Measurements from ENCODE around the gene NT5C. TPM values are rescaled to one million over a fixed set of nuclear protein-coding genes. Genes with fewer than 3 reads are reported as not detected.

NT5C gene
- total RNA-seq, 3 donors from 2014 or later: 79.6 to 106 (median 91.4) TPM

GRCh38 chr17:75109407-75110233 is 21.9 kb downstream of the NT5C start, which contains the start of gene ARMC7:
Gene ARMC7, plus strand, starts transcription at chr17:75109969. Its CDS starts 320 bp downstream, at chr17:75110289.
- Histone ChIP-seq H3K27me3 (no peaks in the 10 kb centered on the region), H3K36me3 (no peaks in the 10 kb centered on the region), H3K4me1 (no peaks in the 10 kb centered on the region), H3K27ac (peak within 1 kb of the TSS; percentile 48 to 54), H3K9me3 (no peaks in the 10 kb centered on the region), H3K4me3 (peak within 1 kb of the TSS; percentile 69 to 88 (median 82))
- TF ChIP-seq POLR2A (IDR thresholded peaks at IDR 0.05): peak; percentile 60
- peak; percentile 10 to 41 (median 16) for TF ChIP-seq POLR2AphosphoS5 (IDR thresholded peaks at IDR 0.05)
- no peak for TF ChIP-seq CTCF (IDR thresholded peaks at IDR 0.05)
- peak; percentile 81 to 88 for DNase-seq (ENCODE audit: low spot score in 2 of 2)
- intact Hi-C loops (cut with DNase I; ENCODE audit: low total_unique reads): loop anchor here (10.0 kb wide), 1 partner anchor 85 kb away; no protein-coding TSS in a partner anchor

GRCh38 chr17:75109046-75109406 is 22.5 kb downstream of the NT5C start:
- intact Hi-C loops (cut with DNase I; ENCODE audit: low total_unique reads): no loop called here
- H3K4me1 ChIP-seq: no peaks in the 10 kb centered on the region
- no peak for TF ChIP-seq POLR2A (IDR thresholded peaks at IDR 0.05)
- TF ChIP-seq POLR2AphosphoS5 (IDR thresholded peaks at IDR 0.05): no peak
- no peak for TF ChIP-seq CTCF (IDR thresholded peaks at IDR 0.05)
- no peaks in the 10 kb centered on the region for H3K27me3 ChIP-seq
- no peaks in the 10 kb centered on the region for H3K36me3 ChIP-seq
- DNase-seq (ENCODE audit: low spot score in 2 of 2): no peak
- H3K4me3 ChIP-seq: peak overlapping the region; percentile 69 to 88 (median 82)
- no peaks in the 10 kb centered on the region for H3K9me3 ChIP-seq
- no peak overlapping the region for H3K27ac ChIP-seq

GRCh38 chr17:75108193-75108592 is 23.3 kb downstream of the NT5C start:
- Histone ChIP-seq H3K27ac (no peak overlapping the region), H3K4me1 (no peaks in the 10 kb centered on the region), H3K36me3 (no peaks in the 10 kb centered on the region), H3K9me3 (no peaks in the 10 kb centered on the region), H3K27me3 (no peaks in the 10 kb centered on the region), H3K4me3 (no peak overlapping the region)
- no peak for DNase-seq (ENCODE audit: low spot score in 2 of 2)
- TF ChIP-seq POLR2AphosphoS5 (IDR thresholded peaks at IDR 0.05) (no peak), POLR2A (IDR thresholded peaks at IDR 0.05) (no peak), CTCF (IDR thresholded peaks at IDR 0.05) (no peak)
- intact Hi-C loops (cut with DNase I; ENCODE audit: low total_unique reads): no loop called here

- Histone ChIP-seq H3K4me3 (no peak overlapping the region), H3K4me1 (no peaks in the 10 kb centered on the region), H3K9me3 (no peaks in the 10 kb centered on the region), H3K36me3 (no peaks in the 10 kb centered on the region), H3K27me3 (no peaks in the 10 kb centered on the region), H3K27ac (no peak overlapping the region)
- no peak for DNase-seq (ENCODE audit: low spot score in 2 of 2)
- no peak for TF ChIP-seq POLR2AphosphoS5 (IDR thresholded peaks at IDR 0.05)
- peak; percentile 42 to 72 (median 71) for TF ChIP-seq CTCF (IDR thresholded peaks at IDR 0.05)
- intact Hi-C loops (cut with DNase I; ENCODE audit: low total_unique reads): loop anchor here (1.0 kb wide), 1 partner anchor 33 kb away; no protein-coding TSS in a partner anchor
These were observed 26.1 kb downstream of the NT5C start for GRCh38 chr17:75105126-75106080.
